Stimulated activated CD8-positive, alpha-beta memory T cell treated with anti-CD3 and anti-CD28 coated beads, Interleukin-12 subunit alpha, Interleukin-12 subunit beta, amount 100 ng/mL, for 4 hours (primary cell): ENCODE measurements around the gene ERCC6L2.
A peak's percentile ranks its signal among the peaks of the same experiment; 100 is the strongest.

Source experiments
- DNase-seq: peaks from one replicate; pipeline ENCODE4 v3.0.0-alpha.2; 2020; ENCODE audit warnings: low read depth

ERCC6L2 gene

GRCh38 chr9:95875305-95876137 is at the start of gene ERCC6L2:
Gene ERCC6L2, plus strand, starts transcription at chr9:95875691. Its CDS starts 348 bp downstream, at chr9:95876039.
- DNase-seq: peak; percentile 86

- no peak for DNase-seq
Measured at GRCh38 chr9:95826183-95826838, 49.2 kb upstream of the ERCC6L2 start.

- DNase-seq: no peak
Measured at GRCh38 chr9:95830768-95831167, 44.7 kb upstream of the ERCC6L2 start.

GRCh38 chr9:95831810-95832209 is 43.7 kb upstream of the ERCC6L2 start:
- DNase-seq: no peak

GRCh38 chr9:95833546-95834178 is 41.8 kb upstream of the ERCC6L2 start:
- no peak for DNase-seq

- DNase-seq: no peak
Measured at GRCh38 chr9:95834281-95834907, 41.1 kb upstream of the ERCC6L2 start.

GRCh38 chr9:95835393-95835792 is 40.1 kb upstream of the ERCC6L2 start:
- DNase-seq: no peak

GRCh38 chr9:95836072-95836471 is 39.4 kb upstream of the ERCC6L2 start:
- DNase-seq: no peak

- DNase-seq: no peak
Measured at GRCh38 chr9:95839012-95839411, 36.5 kb upstream of the ERCC6L2 start.

- no peak for DNase-seq
Measured at GRCh38 chr9:95840074-95840473, 35.4 kb upstream of the ERCC6L2 start.

- no peak for DNase-seq
Measured at GRCh38 chr9:95841377-95841776, 34.1 kb upstream of the ERCC6L2 start.

- DNase-seq: no peak
Measured at GRCh38 chr9:95845751-95846150, 29.7 kb upstream of the ERCC6L2 start.

- no peak for DNase-seq
Measured at GRCh38 chr9:95848764-95849163, 26.7 kb upstream of the ERCC6L2 start.

GRCh38 chr9:95852059-95853032 is 23.1 kb upstream of the ERCC6L2 start:
- no peak for DNase-seq

GRCh38 chr9:95854386-95855020 is 21.0 kb upstream of the ERCC6L2 start:
- DNase-seq: no peak

- no peak for DNase-seq
Measured at GRCh38 chr9:95855961-95856360, 19.5 kb upstream of the ERCC6L2 start.

- no peak for DNase-seq
Measured at GRCh38 chr9:95857124-95857523, 18.4 kb upstream of the ERCC6L2 start.

GRCh38 chr9:95857896-95858295 is 17.6 kb upstream of the ERCC6L2 start:
- no peak for DNase-seq

GRCh38 chr9:95862343-95862742 is 13.1 kb upstream of the ERCC6L2 start:
- DNase-seq: no peak

GRCh38 chr9:95864852-95865580 is 10.5 kb upstream of the ERCC6L2 start:
- no peak for DNase-seq
